GM21723 (cell line): ENCODE measurements around the gene HECW1.
"Not testable (repeated sequence)": the region's sequence is repeated elsewhere in the genome, so short reads cannot be mapped to it uniquely, and the experiment has no call there.

Experiments used
- ATAC-seq: cut with Tn5 transposase; IDR thresholded peaks from one replicate; pipeline ENCODE4 v1.9.1; 2021; ENCODE audit warnings: mild to moderate bottlenecking, moderate library complexity; ENCODE audit not compliant: unreplicated experiment

The HECW1 gene

DNA sequence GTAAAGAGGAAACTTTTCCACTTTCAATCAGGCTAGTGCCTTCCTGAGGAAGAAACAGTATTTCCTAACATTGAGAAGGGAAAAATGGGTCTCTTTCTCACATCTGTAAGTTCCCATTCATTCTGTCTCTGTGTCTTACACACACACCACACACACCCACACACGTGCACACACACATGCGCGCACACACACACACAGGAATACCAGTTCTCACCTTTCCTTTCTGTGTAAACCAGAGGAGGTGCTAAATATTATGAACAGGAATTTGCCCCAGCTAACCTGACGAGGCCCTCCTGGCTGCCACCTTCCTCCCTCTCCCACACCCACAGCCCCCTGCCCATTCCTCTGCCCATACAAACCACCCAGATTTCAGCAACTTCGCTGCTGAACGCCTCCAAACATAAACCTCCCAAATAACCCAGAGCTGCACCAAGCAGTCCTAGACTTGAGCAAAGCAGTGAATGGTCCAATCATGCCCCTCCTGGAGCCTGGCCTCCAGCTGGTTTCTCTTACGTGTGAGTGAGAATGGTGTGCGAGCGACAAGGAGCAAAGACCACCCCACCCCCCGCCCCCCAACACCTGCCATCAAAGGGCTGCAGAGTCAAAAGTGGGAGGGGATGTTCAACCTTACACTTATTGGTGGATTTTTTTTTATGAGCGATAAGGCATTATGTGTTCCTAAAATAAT, 190.5 kb downstream of the HECW1 start:
- no peak for ATAC-seq

GRCh38 chr7:43303740-43304241, 191.3 kb downstream of the HECW1 start:
- ATAC-seq, result no peak

DNA sequence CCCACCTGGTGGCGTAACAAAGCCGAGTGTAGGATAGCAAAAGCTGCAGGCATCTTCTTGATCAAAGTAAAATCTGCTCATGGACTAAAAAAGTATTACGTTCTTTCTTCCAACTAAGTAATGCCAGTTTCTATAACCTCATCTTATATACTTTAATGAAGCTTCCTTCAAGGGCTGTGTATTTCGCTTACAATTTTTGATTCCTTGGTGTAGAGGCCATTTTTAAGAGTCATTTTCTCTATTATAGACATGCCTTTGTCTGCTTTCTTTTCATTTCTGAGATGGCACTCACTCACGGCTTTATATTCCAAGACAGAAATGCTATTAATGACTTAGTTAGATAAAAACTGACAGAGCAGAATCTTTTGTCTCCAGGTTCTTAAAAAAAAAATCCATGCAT, 194.0 kb downstream of the HECW1 start:
- ATAC-seq, result no peak

GRCh38 chr7:43307522-43307921, 195.1 kb downstream of the HECW1 start:
- no peak for ATAC-seq

GRCh38 chr7:43308913-43309705, 196.7 kb downstream of the HECW1 start:
- no peak for ATAC-seq

GRCh38 chr7:43309706-43310022, 197.2 kb downstream of the HECW1 start:
- ATAC-seq, result no peak

- ATAC-seq, result no peak
Observed at GRCh38 chr7:43311052-43311451, 198.6 kb downstream of the HECW1 start.

DNA sequence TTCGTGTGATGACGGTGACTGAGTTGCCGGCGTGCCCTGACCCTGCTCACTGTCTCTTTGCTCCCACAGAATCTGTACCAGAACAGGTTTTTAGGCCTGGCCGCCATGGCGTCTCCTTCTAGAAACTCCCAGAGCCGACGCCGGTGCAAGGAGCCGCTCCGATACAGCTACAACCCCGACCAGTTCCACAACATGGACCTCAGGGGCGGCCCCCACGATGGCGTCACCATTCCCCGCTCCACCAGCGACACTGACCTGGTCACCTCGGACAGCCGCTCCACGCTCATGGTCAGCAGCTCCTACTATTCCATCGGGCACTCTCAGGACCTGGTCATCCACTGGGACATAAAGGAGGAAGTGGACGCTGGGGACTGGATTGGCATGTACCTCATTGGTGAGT, 199.2 kb downstream of the HECW1 start:
- ATAC-seq, result no peak

- ATAC-seq, result no peak
Observed at GRCh38 chr7:43313628-43314378, 201.4 kb downstream of the HECW1 start.

GRCh38 chr7:43314379-43315158, 202.1 kb downstream of the HECW1 start:
- ATAC-seq, result no peak

DNA sequence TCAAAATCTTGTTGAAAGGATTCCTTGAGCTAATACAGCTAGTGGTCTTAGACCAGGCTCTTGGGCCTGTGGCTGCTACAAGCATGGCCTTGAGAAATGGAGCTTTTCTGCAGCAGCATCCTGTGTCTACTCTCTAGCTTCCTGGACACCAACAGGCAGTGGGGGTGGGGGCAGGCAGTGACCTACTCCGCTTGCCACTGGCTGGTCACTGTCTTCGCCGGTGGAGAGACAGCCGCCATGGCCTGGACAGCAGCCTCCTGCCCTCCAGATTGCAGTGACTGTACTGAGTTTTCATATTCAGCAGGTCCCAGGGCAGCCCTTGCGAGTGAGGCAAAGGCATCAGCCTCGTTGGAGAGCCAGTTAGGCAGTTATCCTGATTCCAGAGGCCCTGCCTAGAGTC, 204.6 kb downstream of the HECW1 start:
- no peak for ATAC-seq

- no peak for ATAC-seq
Observed at GRCh38 chr7:43318188-43318770, 205.8 kb downstream of the HECW1 start.

GRCh38 chr7:43325595-43325994, 213.1 kb downstream of the HECW1 start:
- ATAC-seq, result no peak

GRCh38 chr7:43328336-43328735, 215.9 kb downstream of the HECW1 start:
- ATAC-seq, result no peak

GRCh38 chr7:43328785-43329380, 216.4 kb downstream of the HECW1 start:
- no peak for ATAC-seq

- no peak for ATAC-seq
Observed at GRCh38 chr7:43332193-43332796, 219.8 kb downstream of the HECW1 start.

DNA sequence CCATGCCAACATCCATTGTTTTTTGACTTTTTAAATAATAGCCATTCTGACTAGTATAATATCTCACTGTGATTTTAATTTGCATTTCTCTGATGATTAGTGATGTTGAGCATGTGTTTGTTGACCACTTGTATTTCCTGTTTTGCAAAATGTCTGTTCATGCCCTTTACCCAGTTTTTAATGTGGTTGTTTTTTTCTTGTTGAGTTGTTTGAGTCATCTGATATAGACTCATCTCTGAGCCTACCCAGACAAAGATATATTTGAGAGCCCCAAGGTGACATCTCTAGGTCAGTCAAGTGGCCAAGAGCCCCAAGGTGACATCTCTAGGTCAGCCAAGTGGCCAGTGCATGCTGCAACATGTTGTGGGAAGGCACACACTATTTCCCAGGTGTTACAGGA, 224.7 kb downstream of the HECW1 start:
- ATAC-seq, result no peak

GRCh38 chr7:43337811-43338210, 225.4 kb downstream of the HECW1 start:
- ATAC-seq, result no peak

- no peak for ATAC-seq
Observed at GRCh38 chr7:43341132-43341531, 228.7 kb downstream of the HECW1 start.

DNA sequence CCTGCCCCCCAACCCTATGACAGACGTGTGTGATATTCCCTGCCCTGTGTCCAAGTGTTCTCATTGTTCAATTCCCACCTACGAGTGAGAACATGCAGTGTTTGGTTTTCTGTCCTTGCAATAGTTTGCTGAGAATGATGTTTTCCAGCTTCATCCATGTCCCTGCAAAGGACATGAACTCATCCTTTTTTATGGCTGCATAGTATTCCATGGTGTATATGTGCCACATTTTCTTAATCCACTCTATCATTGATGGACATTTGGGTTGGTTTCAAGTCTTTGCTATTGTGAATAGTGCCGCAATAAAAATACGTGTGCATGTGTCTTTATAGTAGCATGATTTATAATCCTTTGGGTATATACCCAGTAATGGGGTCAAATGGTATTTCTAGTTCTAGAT, 231.0 kb downstream of the HECW1 start:
- ATAC-seq, result not testable (repeated sequence)
